Stimulated activated CD8-positive, alpha-beta memory T cell treated with anti-CD3 and anti-CD28 coated beads, Interleukin-12 subunit alpha, Interleukin-12 subunit beta, amount 100 ng/mL, for 4 hours (primary cell): ENCODE data around the gene CADM1.

ENCODE experiments used
- DNase-seq: peaks from one replicate; pipeline ENCODE4 v3.0.0-alpha.2; 2020; ENCODE audit warnings: low read depth

The CADM1 gene

GRCh38 chr11:115180272-115180671 lies 323.9 kb downstream of the CADM1 start:
- DNase-seq, result no peak

GRCh38 chr11:115179636-115180035 lies 324.6 kb downstream of the CADM1 start:
- no peak for DNase-seq

- no peak for DNase-seq
These were observed 325.5 kb downstream of the CADM1 start for GRCh38 chr11:115178705-115179104.

- no peak for DNase-seq
These were observed 331.1 kb downstream of the CADM1 start for GRCh38 chr11:115173136-115173535.

- DNase-seq, result no peak
These were observed 333.9 kb downstream of the CADM1 start for GRCh38 chr11:115170133-115170815.

GRCh38 chr11:115169251-115169650 lies 335.0 kb downstream of the CADM1 start:
- DNase-seq, result no peak

- DNase-seq, result no peak
These were observed 335.5 kb downstream of the CADM1 start for GRCh38 chr11:115168686-115169085.

- DNase-seq, result no peak
These were observed 336.0 kb downstream of the CADM1 start for GRCh38 chr11:115168229-115168671.

- DNase-seq, result no peak
These were observed 336.8 kb downstream of the CADM1 start for GRCh38 chr11:115167456-115167855.

GRCh38 chr11:115166820-115167219 lies 337.4 kb downstream of the CADM1 start:
- no peak for DNase-seq

- no peak for DNase-seq
These were observed 339.4 kb downstream of the CADM1 start for GRCh38 chr11:115164774-115165173.

- no peak for DNase-seq
These were observed 341.3 kb downstream of the CADM1 start for GRCh38 chr11:115162919-115163318.

GRCh38 chr11:115161876-115162275 lies 342.3 kb downstream of the CADM1 start:
- no peak for DNase-seq

- no peak for DNase-seq
These were observed 345.0 kb downstream of the CADM1 start for GRCh38 chr11:115159207-115159606.

GRCh38 chr11:115158053-115158452 lies 346.2 kb downstream of the CADM1 start:
- no peak for DNase-seq

- no peak for DNase-seq
These were observed 347.0 kb downstream of the CADM1 start for GRCh38 chr11:115157247-115157646.

- no peak for DNase-seq
These were observed 348.2 kb downstream of the CADM1 start for GRCh38 chr11:115155978-115156377.

GRCh38 chr11:115155320-115155719 lies 348.9 kb downstream of the CADM1 start:
- DNase-seq, result no peak

GRCh38 chr11:115154355-115154736 lies 349.9 kb downstream of the CADM1 start:
- DNase-seq, result no peak

GRCh38 chr11:115153731-115154354 lies 350.4 kb downstream of the CADM1 start:
- DNase-seq, result no peak

- no peak for DNase-seq
These were observed 351.1 kb downstream of the CADM1 start for GRCh38 chr11:115153135-115153534.

- no peak for DNase-seq
These were observed 353.2 kb downstream of the CADM1 start for GRCh38 chr11:115151010-115151409.

- DNase-seq, result no peak
These were observed 355.5 kb downstream of the CADM1 start for GRCh38 chr11:115148691-115149090.

GRCh38 chr11:115148101-115148500 lies 356.1 kb downstream of the CADM1 start:
- no peak for DNase-seq
